ENCODE measurements around the gene SPATA21. TPM values are rescaled to one million over a fixed set of nuclear protein-coding genes. Genes with fewer than 3 reads are reported as not detected.
"Not testable (repeated sequence)": the region's sequence is repeated elsewhere in the genome, so short reads cannot be mapped to it uniquely, and the experiment has no call there.

The SPATA21 gene
- total RNA-seq, 1 donor from 2014 or later = not detected

- Mint-ChIP-seq H3K27ac (ENCODE audit: unreplicated experiment) (no peak overlapping the region), H3K9me3 (ENCODE audit: unreplicated experiment) (no peaks in the 10 kb centered on the region), H3K27me3 (ENCODE audit: low read depth, unreplicated experiment) (no peaks in the 10 kb centered on the region), H3K4me3 (ENCODE audit: unreplicated experiment) (no peak overlapping the region), H3K4me1 (ENCODE audit: low read depth, unreplicated experiment) (no peaks in the 10 kb centered on the region), H3K36me3 (ENCODE audit: low read depth, unreplicated experiment) (peaks cover 10% of the 10 kb centered on the region)
- Histone ChIP-seq H2AFZ (ENCODE audit: low read depth, low read length) (no peak overlapping the region), H3K4me1 (ENCODE audit: insufficient read depth, low read length) (no peaks in the 10 kb centered on the region), H4K20me1 (ENCODE audit: insufficient read depth, low read length) (no peaks in the 10 kb centered on the region), H3K9ac (ENCODE audit: low read length) (no peak overlapping the region), H3K79me2 (ENCODE audit: insufficient read depth, low read length) (no peaks in the 10 kb centered on the region), H3K4me2 (ENCODE audit: low read length) (no peak overlapping the region), H3K9me3 (ENCODE audit: insufficient read depth, low read depth, low read length) (no peaks in the 10 kb centered on the region), H3K36me3 (ENCODE audit: insufficient read depth, low read length) (no peaks in the 10 kb centered on the region), H3K4me3 (ENCODE audit: insufficient read depth, low read depth, low read length) (no peak overlapping the region), H3K27ac (ENCODE audit: low read depth, low read length) (no peak overlapping the region), H3K27me3 (ENCODE audit: insufficient read depth, low read length) (no peaks in the 10 kb centered on the region)
- DNase-seq (ENCODE audit: low read depth) (no peak), FAIRE-seq (no peak)
- no peak for TF ChIP-seq EZH2 (IDR thresholded peaks at IDR 0.05; ENCODE audit: insufficient read depth, low read length)
- TF ChIP-seq, protein P1, sequence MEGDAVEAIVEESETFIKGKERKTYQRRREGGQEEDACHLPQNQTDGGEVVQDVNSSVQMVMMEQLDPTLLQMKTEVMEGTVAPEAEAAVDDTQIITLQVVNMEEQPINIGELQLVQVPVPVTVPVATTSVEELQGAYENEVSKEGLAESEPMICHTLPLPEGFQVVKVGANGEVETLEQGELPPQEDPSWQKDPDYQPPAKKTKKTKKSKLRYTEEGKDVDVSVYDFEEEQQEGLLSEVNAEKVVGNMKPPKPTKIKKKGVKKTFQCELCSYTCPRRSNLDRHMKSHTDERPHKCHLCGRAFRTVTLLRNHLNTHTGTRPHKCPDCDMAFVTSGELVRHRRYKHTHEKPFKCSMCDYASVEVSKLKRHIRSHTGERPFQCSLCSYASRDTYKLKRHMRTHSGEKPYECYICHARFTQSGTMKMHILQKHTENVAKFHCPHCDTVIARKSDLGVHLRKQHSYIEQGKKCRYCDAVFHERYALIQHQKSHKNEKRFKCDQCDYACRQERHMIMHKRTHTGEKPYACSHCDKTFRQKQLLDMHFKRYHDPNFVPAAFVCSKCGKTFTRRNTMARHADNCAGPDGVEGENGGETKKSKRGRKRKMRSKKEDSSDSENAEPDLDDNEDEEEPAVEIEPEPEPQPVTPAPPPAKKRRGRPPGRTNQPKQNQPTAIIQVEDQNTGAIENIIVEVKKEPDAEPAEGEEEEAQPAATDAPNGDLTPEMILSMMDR (IDR thresholded peaks at IDR 0.05; ENCODE audit: insufficient read depth, low read depth, low read length) = no peak
Measured at GRCh38 chr1:16484931-16485330, 47.7 kb upstream of the SPATA21 start.

GRCh38 chr1:16484501-16484835, 47.2 kb upstream of the SPATA21 start:
- Mint-ChIP-seq H3K4me1 (ENCODE audit: low read depth, unreplicated experiment) (no peaks in the 10 kb centered on the region), H3K9me3 (ENCODE audit: unreplicated experiment) (no peaks in the 10 kb centered on the region), H3K27ac (ENCODE audit: unreplicated experiment) (no peak overlapping the region), H3K36me3 (ENCODE audit: low read depth, unreplicated experiment) (peaks cover 10% of the 10 kb centered on the region), H3K27me3 (ENCODE audit: low read depth, unreplicated experiment) (no peaks in the 10 kb centered on the region), H3K4me3 (ENCODE audit: unreplicated experiment) (no peak overlapping the region)
- no peak for TF ChIP-seq EZH2 (IDR thresholded peaks at IDR 0.05; ENCODE audit: insufficient read depth, low read length)
- TF ChIP-seq, protein P1 (IDR thresholded peaks at IDR 0.05; ENCODE audit: insufficient read depth, low read depth, low read length) = no peak
- Histone ChIP-seq H3K9me3 (ENCODE audit: insufficient read depth, low read depth, low read length) (no peaks in the 10 kb centered on the region), H3K4me2 (ENCODE audit: low read length) (no peak overlapping the region), H2AFZ (ENCODE audit: low read depth, low read length) (no peak overlapping the region), H3K4me1 (ENCODE audit: insufficient read depth, low read length) (no peaks in the 10 kb centered on the region), H3K4me3 (ENCODE audit: insufficient read depth, low read depth, low read length) (no peak overlapping the region), H3K79me2 (ENCODE audit: insufficient read depth, low read length) (no peaks in the 10 kb centered on the region), H4K20me1 (ENCODE audit: insufficient read depth, low read length) (no peaks in the 10 kb centered on the region), H3K27ac (ENCODE audit: low read depth, low read length) (no peak overlapping the region), H3K36me3 (ENCODE audit: insufficient read depth, low read length) (no peaks in the 10 kb centered on the region), H3K9ac (ENCODE audit: low read length) (no peak overlapping the region), H3K27me3 (ENCODE audit: insufficient read depth, low read length) (no peaks in the 10 kb centered on the region)
- FAIRE-seq = no peak
- DNase-seq (ENCODE audit: low read depth) = no peak

GRCh38 chr1:16483639-16484500, 46.6 kb upstream of the SPATA21 start:
- not testable (repeated sequence) for H3K36me3 ChIP-seq (ENCODE audit: insufficient read depth, low read length); H3K9me3 ChIP-seq (ENCODE audit: insufficient read depth, low read depth, low read length); H3K9ac ChIP-seq (ENCODE audit: low read length); H3K27ac Mint-ChIP-seq (ENCODE audit: unreplicated experiment); H3K4me2 ChIP-seq (ENCODE audit: low read length); DNase-seq (ENCODE audit: low read depth); H3K4me3 Mint-ChIP-seq (ENCODE audit: unreplicated experiment); H3K27ac ChIP-seq (ENCODE audit: low read depth, low read length); H3K9me3 Mint-ChIP-seq (ENCODE audit: unreplicated experiment); H3K4me1 ChIP-seq (ENCODE audit: insufficient read depth, low read length); H3K27me3 ChIP-seq (ENCODE audit: insufficient read depth, low read length); H3K4me1 Mint-ChIP-seq (ENCODE audit: low read depth, unreplicated experiment); H3K27me3 Mint-ChIP-seq (ENCODE audit: low read depth, unreplicated experiment); FAIRE-seq; H4K20me1 ChIP-seq (ENCODE audit: insufficient read depth, low read length); H3K79me2 ChIP-seq (ENCODE audit: insufficient read depth, low read length); H2AFZ ChIP-seq (ENCODE audit: low read depth, low read length); H3K4me3 ChIP-seq (ENCODE audit: insufficient read depth, low read depth, low read length)
- peaks cover 10% of the 10 kb centered on the region for H3K36me3 Mint-ChIP-seq (ENCODE audit: low read depth, unreplicated experiment)

- H3K36me3 Mint-ChIP-seq (ENCODE audit: low read depth, unreplicated experiment); FAIRE-seq; H3K4me2 ChIP-seq (ENCODE audit: low read length); DNase-seq (ENCODE audit: low read depth); H2AFZ ChIP-seq (ENCODE audit: low read depth, low read length); H3K9me3 ChIP-seq (ENCODE audit: insufficient read depth, low read depth, low read length); H3K9ac ChIP-seq (ENCODE audit: low read length); H3K4me3 Mint-ChIP-seq (ENCODE audit: unreplicated experiment); H3K4me3 ChIP-seq (ENCODE audit: insufficient read depth, low read depth, low read length); H4K20me1 ChIP-seq (ENCODE audit: insufficient read depth, low read length); H3K79me2 ChIP-seq (ENCODE audit: insufficient read depth, low read length); H3K9me3 Mint-ChIP-seq (ENCODE audit: unreplicated experiment); H3K4me1 ChIP-seq (ENCODE audit: insufficient read depth, low read length); H3K27me3 ChIP-seq (ENCODE audit: insufficient read depth, low read length); H3K27ac ChIP-seq (ENCODE audit: low read depth, low read length); H3K36me3 ChIP-seq (ENCODE audit: insufficient read depth, low read length); H3K27me3 Mint-ChIP-seq (ENCODE audit: low read depth, unreplicated experiment); H3K4me1 Mint-ChIP-seq (ENCODE audit: low read depth, unreplicated experiment); H3K27ac Mint-ChIP-seq (ENCODE audit: unreplicated experiment): not testable (repeated sequence)
Measured at GRCh38 chr1:16483146-16483545, 45.9 kb upstream of the SPATA21 start.
